ENCODE results near the gene BRD7.

The BRD7 gene

DNA sequence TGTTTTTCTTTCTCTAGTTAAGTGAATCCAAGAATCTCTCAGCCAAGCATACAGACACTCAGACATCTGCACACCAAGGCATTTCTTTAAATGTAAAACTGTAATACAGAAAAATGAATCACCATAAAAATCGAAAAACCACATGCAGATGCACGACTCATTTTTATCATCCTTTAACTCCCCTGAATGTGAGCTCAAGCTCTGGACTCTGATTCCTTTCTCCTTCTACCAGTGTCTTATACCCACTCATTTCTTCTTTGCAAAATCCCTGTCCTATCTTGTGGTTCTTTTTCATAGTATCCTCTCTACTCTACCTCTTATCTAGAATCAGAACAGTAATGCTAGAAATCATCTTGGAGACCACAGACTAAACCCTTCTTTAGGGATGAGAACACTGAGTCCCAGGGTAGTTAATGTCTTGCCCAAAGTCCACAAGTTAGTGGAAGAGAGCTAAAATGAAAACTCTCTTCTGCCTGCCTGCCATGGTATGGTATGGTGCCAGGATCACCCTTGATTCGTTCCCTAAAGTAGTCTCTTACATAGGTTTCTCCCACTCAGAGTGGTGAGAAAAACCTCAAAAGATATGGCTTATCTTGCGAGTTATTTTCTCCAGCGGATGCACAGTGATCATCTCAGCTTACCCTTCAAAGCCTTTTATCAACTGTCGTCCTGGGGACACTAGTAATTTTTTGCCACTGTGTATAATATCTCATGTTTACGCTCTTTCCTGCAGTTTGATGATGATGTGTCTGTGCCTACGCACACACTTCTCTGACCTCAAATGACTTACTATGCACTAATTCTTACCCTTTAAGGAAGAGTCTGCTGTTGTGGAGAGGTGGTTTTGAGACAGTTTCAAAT lies 30.2 kb downstream of the BRD7 start:
- TF ChIP-seq FOXP2 (optimal IDR thresholded peaks at IDR 0.05; ENCODE audit: control extremely low read depth, extremely low read length, insufficient read depth) (no peak), EZH2 (IDR thresholded peaks at IDR 0.05) (no peak), POLR2AphosphoS5 (IDR thresholded peaks at IDR 0.05; ENCODE audit: borderline replicate concordance, low read depth, low read length) (no peak)
- Histone ChIP-seq H3K4me3 (no peak overlapping the region), H3K9me3 (ENCODE audit: low read depth, low read length) (no peaks in the 10 kb centered on the region), H3K36me3 (ENCODE audit: insufficient read depth, low read length) (peaks cover 9% of the 10 kb centered on the region), H3K27ac (no peak overlapping the region), H3K9ac (ENCODE audit: insufficient read length) (no peak overlapping the region)
- no peak for DNase-seq (ENCODE audit: low read depth, low spot score)

- TF ChIP-seq EZH2 (IDR thresholded peaks at IDR 0.05) = no peak
- no peak for TF ChIP-seq FOXP2 (optimal IDR thresholded peaks at IDR 0.05; ENCODE audit: control extremely low read depth, extremely low read length, insufficient read depth)
- no peak for TF ChIP-seq POLR2AphosphoS5 (IDR thresholded peaks at IDR 0.05; ENCODE audit: borderline replicate concordance, low read depth, low read length)
- Histone ChIP-seq H3K4me3 (no peak overlapping the region), H3K9ac (ENCODE audit: insufficient read length) (no peak overlapping the region), H3K27ac (no peak overlapping the region), H3K36me3 (ENCODE audit: insufficient read depth, low read length) (peaks cover 17% of the 10 kb centered on the region), H3K9me3 (ENCODE audit: low read depth, low read length) (no peaks in the 10 kb centered on the region)
- DNase-seq (ENCODE audit: low read depth, low spot score) = no peak
Measured at GRCh38 chr16:50336884-50337283, 31.9 kb downstream of the BRD7 start.

GRCh38 chr16:50335196-50335958 lies 33.4 kb downstream of the BRD7 start:
- Histone ChIP-seq H3K27ac (no peak overlapping the region), H3K9me3 (ENCODE audit: low read depth, low read length) (no peaks in the 10 kb centered on the region), H3K4me3 (no peak overlapping the region), H3K36me3 (ENCODE audit: insufficient read depth, low read length) (peaks cover 14% of the 10 kb centered on the region), H3K9ac (ENCODE audit: insufficient read length) (no peak overlapping the region)
- TF ChIP-seq FOXP2 (optimal IDR thresholded peaks at IDR 0.05; ENCODE audit: control extremely low read depth, extremely low read length, insufficient read depth) (no peak), EZH2 (IDR thresholded peaks at IDR 0.05) (no peak), POLR2AphosphoS5 (IDR thresholded peaks at IDR 0.05; ENCODE audit: borderline replicate concordance, low read depth, low read length) (no peak)
- no peak for DNase-seq (ENCODE audit: low read depth, low spot score)

- DNase-seq (ENCODE audit: low read depth, low spot score) = no peak
- H3K9me3 ChIP-seq (ENCODE audit: low read depth, low read length) = no peaks in the 10 kb centered on the region
- TF ChIP-seq POLR2AphosphoS5 (IDR thresholded peaks at IDR 0.05; ENCODE audit: borderline replicate concordance, low read depth, low read length) (no peak), FOXP2 (optimal IDR thresholded peaks at IDR 0.05; ENCODE audit: control extremely low read depth, extremely low read length, insufficient read depth) (no peak), EZH2 (IDR thresholded peaks at IDR 0.05) (no peak)
- peaks cover 11% of the 10 kb centered on the region for H3K36me3 ChIP-seq (ENCODE audit: insufficient read depth, low read length)
- no peak overlapping the region for H3K4me3 ChIP-seq
- H3K27ac ChIP-seq = no peak overlapping the region
- H3K9ac ChIP-seq (ENCODE audit: insufficient read length) = no peak overlapping the region
Measured at GRCh38 chr16:50334106-50334975, 34.4 kb downstream of the BRD7 start.

DNA sequence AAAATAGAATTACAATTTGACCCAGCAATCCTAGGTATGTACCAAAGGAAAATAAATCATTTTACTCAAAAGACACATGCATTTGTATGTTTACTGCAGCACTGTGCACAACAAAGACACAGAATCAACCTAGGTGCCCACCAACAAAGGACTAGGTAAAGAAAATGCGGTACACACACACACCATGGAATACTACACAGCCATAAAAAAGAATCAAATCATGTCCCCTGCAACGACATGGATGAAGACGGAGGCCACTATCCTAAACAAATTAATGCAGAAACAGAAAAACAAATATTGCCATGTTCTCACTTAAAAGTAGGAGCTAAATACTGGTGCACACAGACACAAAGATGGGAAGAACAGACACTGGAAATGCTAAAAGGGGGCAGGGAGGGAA lies 36.2 kb downstream of the BRD7 start:
- Histone ChIP-seq H3K9me3 (ENCODE audit: low read depth, low read length) (no peaks in the 10 kb centered on the region), H3K9ac (ENCODE audit: insufficient read length) (no peak overlapping the region), H3K36me3 (ENCODE audit: insufficient read depth, low read length) (peaks cover 11% of the 10 kb centered on the region), H3K27ac (no peak overlapping the region), H3K4me3 (no peak overlapping the region)
- no peak for DNase-seq (ENCODE audit: low read depth, low spot score)
- TF ChIP-seq EZH2 (IDR thresholded peaks at IDR 0.05) (no peak), FOXP2 (optimal IDR thresholded peaks at IDR 0.05; ENCODE audit: control extremely low read depth, extremely low read length, insufficient read depth) (no peak), POLR2AphosphoS5 (IDR thresholded peaks at IDR 0.05; ENCODE audit: borderline replicate concordance, low read depth, low read length) (no peak)

DNA sequence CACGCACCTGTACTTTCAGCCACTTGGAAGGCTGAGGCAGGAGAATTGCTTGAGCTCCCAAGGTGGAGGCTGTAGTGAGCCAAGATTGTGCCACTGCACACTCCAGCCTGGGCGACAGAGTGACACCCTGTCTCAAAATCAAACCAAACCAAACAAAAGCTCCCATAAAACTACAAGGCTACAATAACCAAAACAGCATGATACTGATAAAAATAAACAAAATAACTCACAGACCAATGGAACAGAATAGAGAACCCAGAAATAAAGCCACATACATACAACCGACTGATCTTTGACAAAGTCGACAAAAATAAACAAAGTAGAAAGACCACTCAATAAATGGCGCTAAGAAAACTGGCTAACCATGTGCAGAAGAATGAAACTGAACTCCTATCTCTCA lies 37.2 kb downstream of the BRD7 start:
- Histone ChIP-seq H3K4me3 (no peak overlapping the region), H3K27ac (no peak overlapping the region), H3K9ac (ENCODE audit: insufficient read length) (no peak overlapping the region), H3K9me3 (ENCODE audit: low read depth, low read length) (no peaks in the 10 kb centered on the region), H3K36me3 (ENCODE audit: insufficient read depth, low read length) (peaks cover 11% of the 10 kb centered on the region)
- DNase-seq (ENCODE audit: low read depth, low spot score) = no peak
- TF ChIP-seq FOXP2 (optimal IDR thresholded peaks at IDR 0.05; ENCODE audit: control extremely low read depth, extremely low read length, insufficient read depth) (no peak), POLR2AphosphoS5 (IDR thresholded peaks at IDR 0.05; ENCODE audit: borderline replicate concordance, low read depth, low read length) (no peak), EZH2 (IDR thresholded peaks at IDR 0.05) (no peak)

DNA sequence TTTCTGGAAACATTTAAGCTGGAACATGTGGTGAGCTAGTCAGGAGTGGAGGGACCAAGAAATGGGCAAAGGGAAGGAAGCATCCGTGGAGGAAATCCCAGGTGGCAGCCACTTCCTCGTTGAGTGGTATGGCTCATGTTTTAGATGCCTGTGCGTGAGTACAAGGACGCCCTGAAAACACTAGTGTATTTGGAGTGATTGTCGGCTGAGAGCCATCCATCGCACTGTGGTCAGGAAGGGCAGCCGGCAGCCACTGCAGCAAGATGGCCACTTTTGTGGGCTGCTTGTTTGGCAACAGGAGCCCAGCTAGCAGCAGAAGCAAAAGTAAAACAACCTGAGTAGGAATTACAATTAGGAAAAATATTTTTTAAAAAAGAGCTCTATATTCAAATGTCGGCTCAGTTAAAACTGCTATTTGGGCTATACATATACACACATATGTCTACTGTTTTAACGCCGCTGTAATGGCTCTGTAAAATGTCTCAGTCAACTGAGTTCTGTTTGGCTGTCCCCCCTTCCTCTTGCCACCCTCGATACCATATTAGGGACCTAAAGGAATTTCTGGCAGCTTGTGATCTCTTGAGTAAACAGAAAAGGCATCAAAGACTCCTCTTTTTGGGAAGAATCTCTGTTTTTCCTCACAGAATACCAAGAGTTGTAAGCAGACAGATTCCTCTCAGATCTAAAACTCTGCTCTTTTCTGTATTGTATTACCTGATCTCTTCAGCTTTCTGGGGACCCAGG lies 39.2 kb downstream of the BRD7 start:
- Histone ChIP-seq H3K4me3 (no peak overlapping the region), H3K36me3 (ENCODE audit: insufficient read depth, low read length) (peaks cover 15% of the 10 kb centered on the region), H3K27ac (no peak overlapping the region), H3K9me3 (ENCODE audit: low read depth, low read length) (no peaks in the 10 kb centered on the region), H3K9ac (ENCODE audit: insufficient read length) (no peak overlapping the region)
- no peak for TF ChIP-seq POLR2AphosphoS5 (IDR thresholded peaks at IDR 0.05; ENCODE audit: borderline replicate concordance, low read depth, low read length)
- TF ChIP-seq FOXP2 (optimal IDR thresholded peaks at IDR 0.05; ENCODE audit: control extremely low read depth, extremely low read length, insufficient read depth) = no peak
- no peak for TF ChIP-seq EZH2 (IDR thresholded peaks at IDR 0.05)
- no peak for DNase-seq (ENCODE audit: low read depth, low spot score)
